ENCODE measurements around the gene RUSC1.

The RUSC1 gene

DNA sequence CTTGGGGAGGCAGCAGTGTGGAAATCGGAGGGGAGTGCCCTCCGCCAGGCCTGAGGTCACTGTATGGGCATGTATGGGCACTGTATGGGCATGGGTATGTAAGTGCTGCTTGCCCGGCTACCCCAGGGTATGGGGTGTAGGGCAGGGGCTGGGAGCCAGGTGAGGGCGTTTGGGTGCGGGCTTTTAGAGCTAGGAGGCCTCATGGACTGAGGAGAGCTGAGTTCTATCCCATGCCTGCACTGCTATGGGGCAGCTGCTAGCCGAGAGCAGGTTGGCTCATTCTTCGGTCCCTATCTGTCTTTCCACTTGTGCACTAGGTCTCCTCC is 24.8 kb upstream of the RUSC1 start:
- no peak for DNase-seq (ENCODE audit: low spot score)

DNA sequence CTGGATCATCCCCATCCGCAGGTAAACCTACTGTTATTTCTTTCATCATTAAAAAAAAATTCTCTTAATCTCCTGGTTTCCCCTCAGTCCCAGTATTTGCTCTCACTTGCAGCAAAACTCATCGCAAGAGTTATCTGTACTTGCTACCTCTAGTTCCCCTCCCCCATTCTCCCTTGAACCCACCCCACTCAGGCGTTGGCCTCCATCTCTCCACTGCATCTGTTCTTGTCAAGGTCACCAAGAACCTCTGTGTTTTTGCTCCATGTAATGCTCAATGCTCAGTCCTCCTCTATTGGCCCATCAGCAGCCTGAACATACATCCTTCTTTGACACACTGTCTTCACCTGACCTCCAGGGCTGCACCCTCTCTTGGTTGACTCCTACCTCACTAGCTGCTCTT is 24.0 kb upstream of the RUSC1 start:
- no peak for DNase-seq (ENCODE audit: low spot score)

DNA sequence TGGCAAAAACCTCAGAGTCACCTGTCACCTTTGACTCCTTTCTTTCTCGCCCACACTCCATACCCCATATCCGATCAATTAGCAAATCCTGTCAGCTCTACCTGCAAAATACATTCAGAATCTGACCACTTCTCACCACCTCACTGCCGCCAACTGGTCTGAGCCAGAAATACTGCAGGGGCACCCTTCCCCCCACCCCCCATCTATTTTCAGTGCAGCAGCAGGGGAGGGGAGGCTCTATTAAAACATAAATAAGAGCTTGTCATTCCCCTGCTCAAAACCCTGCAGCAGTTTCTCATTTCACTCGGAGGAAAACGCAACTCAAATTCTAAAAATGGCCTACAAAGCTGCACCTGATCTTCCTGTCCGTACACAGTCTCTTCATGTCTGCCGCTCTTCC is 23.3 kb upstream of the RUSC1 start:
- DNase-seq (ENCODE audit: low spot score): no peak

DNA sequence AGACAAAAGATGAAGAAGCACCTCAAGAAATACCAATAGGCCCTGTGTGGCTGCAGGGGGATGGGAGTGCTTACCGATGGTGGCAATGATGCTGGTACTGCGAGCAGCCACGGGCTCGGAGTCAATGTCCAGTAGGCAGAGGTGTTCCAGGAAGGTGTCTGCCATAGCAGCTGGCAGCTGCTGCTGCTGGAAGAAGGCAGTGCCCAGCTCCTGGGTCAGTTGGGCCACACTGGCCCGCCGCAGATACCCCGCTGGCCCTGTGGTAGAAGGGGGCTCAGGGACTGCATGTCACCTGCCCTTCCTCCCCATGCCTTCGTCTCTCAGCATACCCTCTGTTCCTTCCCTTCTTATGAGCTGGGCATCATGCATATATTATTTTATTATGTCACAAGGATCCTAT is 20.7 kb upstream of the RUSC1 start:
- no peak for DNase-seq (ENCODE audit: low spot score)

DNA sequence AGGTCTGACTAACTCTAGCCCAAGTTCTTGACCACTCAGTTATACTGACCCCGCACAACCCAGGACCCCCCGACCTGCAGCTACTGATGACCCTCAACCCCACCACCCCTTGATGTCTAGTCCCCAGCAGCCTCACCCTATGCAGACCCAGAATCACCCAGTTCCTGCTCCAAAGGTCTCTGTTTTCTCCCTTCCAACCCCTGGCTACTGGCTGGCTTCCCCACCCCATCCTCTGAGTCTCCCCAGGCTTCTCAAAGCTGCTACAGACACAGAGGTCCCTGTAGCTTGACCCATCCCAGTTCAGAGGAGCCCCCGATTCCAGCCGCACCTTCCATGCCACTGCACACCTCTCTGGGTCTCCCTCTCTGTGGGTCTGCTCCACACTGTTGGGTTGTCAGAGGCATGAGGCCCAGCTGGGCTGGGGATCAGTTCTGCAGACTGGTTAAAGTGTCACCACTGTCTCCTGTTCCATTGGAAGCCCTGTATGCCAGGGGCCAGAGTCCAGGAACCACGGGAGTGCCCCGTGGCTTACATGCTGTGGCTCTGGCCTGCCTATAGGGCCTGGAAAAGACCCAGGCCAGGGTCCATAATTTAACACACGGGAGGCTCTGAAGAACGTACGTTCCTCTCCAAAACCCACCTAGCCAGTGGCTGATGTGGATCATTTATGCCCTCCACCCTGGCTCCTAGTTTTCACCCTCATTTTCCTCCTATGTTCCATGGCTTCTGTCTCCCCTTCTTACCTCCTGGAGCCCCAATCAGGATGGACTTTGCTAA is 20.0 kb upstream of the RUSC1 start:
- no peak for DNase-seq (ENCODE audit: low spot score)

DNA sequence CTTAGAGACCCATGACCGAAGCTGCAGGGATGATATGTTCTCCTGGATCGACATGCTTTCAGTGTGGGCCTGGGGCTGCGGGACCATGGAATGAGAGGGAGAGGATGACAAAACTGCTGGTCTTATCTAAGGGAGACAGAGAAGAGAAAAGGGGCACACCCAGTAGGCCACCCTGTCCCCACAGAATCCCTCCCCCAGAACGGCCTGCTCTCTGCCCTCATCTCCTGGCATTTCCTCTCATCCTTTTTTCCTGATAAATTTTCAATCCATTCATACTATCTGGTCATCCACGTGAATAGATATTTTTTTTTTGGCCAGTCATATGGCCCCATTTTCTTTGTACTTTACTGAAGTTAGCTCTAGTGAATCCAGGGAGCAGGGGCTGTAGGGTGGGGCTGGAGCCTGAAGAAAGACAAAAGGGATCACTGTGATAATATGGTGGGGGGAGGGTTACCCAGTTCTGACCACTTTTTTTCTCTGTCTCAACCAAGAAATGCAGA is 19.3 kb upstream of the RUSC1 start, which contains the start of gene PKLR:
Gene PKLR, minus strand, starts transcription at position 97 of the 500 bp plus-strand sequence. Its CDS starts 43 bp downstream, at position 54.
- no peak for DNase-seq (ENCODE audit: low spot score)

DNA sequence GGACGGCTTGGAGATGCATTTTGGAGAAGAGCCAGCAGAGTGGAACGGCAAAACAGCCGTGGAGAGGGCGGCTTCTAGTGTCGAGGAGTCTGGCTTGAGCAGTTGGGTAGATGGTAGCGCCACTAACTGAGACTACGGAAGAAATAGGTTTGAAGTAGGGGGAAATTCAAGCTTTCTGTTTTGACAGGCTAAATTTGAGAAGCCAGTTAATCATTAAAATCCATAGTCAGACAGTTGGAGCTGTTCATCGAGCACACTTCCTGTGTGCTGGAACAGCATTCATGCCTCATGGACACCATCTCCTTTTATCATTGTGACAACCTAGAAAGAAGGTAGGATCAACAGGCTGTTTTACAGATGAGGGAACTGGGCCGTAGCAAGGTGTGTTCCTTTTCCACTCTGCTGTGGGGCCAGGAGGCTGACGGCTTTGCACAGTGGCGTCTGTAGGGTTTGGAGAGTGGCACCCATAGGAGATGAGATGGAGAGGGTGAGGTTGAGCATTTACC is 16.1 kb upstream of the RUSC1 start:
- no peak for DNase-seq (ENCODE audit: low spot score)

DNA sequence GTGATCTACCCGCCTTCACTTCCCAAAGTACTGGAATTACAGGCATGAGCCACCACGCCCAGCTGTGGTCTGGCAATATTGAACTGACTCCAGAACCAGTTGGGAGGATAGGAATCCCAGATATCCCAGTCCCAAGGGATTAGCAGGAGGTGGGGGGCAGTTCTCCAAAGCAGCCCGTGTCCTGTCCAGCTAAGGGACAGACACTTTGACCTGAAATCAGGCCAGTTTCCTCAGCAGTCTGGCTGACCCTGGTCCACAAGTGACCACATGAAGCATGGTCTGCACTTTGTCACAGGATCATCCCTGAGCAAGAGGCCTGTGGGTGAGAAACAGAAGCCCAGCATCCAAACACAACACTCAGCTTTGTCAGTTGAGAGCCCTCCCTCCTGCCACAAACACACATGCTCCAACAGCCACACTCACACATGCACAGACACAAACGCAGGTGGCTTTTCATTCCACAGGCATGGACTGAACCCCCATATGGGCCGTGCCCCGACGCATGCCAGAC is 14.8 kb upstream of the RUSC1 start:
- DNase-seq (ENCODE audit: low spot score): no peak

DNA sequence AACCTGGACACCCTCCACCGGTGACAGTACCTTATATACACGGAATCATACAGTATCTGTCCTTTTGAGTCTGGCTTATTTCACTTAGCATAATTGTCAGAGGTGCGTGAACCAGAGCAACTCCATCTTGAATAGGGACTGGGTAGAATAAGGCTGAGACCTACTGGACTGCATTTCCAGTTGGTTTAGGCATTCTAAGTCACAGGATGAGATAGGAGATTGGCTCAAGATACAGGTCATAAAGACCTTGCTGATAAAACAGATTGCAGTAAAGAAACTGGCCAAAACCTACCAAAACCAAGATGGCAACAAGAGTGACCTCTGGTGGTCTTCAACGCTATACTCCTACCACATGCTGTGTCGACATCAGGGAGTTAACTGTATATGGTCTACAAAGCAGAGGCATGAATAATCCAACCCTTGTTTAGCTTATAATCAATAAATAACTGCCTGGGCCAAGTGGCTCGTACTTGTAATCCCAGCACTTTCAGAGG is 13.4 kb upstream of the RUSC1 start:
- peak; percentile 61 for DNase-seq (ENCODE audit: low spot score)

DNA sequence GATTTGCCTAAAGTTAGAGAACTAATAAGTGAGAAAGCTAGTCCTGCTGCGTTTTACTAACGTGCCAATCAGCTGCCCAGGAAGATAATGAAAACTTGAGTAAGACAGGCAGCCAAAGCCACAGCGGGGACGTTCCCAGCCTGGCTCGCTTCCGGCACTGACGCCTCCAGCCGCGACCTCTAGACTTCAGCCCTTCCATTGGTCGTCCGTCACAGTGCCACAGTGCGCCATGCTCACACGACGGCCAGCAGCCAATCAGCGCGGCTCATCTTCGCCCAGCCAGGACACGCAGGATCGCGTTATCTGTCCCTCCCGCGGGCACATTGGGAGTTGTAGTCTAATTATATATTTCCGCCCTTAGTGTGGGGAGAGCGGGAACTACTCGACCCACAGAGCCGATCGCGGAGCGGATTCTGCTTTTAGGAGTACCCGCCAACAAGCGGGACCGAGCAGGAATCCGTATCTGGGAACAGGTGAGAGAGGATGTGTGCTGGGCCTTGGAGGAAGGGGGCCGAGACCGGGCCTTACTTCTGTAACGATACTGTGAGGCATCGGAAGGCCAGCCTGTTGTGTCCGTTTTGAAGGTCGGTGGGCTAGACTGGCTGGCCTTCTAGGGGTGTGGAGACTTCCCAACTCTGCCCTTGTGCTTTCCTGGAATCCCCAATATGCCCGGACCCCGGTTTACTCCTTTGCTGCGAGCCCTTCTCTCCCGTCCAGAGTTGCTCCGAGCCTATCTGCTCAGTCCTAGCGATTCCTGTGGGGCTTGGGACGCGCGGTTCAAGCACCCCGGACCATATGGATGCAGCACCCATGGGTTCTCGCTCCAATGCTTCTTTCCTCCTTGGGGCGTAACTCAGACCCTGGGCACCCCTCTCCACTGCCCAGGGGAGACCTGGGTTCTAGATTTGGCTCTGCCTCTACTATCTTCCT is 11.9 kb upstream of the RUSC1 start, which contains the start of gene FDPS:
Gene FDPS, plus strand, starts transcription at position 374 of the 930 bp plus-strand sequence. CDS start 924 bp downstream, outside the sequence.
- DNase-seq (ENCODE audit: low spot score): peak; percentile 100

DNA sequence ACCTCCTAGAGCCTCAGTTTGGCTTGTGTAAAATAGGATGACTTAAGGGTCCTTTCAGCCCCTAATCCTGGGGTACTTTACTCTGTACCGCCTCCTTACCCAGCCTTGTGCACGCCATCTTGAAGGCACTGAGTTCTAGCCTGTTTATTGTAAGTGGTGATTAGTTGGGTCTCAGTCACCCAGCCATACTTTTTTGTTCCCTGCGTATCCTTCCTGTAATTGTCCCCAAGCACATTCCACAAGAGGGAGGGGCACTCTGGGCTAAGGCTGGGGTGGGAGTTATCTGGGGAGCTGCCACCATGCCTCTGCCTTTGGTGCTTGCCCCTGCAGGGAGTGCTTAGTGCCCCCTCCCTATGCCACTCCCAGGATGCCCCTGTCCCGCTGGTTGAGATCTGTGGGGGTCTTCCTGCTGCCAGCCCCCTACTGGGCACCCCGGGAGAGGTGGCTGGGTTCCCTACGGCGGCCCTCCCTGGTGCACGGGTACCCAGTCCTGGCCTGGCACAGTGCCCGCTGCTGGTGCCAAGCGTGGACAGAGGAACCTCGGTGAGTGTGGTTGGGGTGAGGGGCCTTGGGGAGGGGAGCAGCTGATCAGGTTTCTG is 11.2 kb upstream of the RUSC1 start:
- DNase-seq (ENCODE audit: low spot score): no peak

DNA sequence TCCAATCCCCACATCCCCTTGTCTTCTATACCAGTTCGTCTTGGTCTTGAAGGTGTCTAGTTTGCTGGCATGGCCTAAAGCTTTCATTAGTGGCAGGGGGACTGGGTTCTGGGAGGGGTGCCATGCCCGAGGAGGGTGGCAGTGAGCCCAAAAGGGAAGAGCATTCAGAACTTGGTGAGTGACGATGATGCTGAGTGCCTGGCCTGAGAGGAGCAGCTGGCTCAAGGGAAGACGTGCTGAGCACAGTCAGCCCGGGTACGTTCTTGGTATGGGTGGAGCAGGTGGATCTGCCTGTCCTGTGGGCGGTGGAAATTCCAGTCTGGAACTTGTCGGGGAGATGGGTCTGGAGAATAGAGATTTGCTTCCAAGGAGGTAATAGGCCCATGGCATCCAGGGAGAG is 7.4 kb upstream of the RUSC1 start:
- no peak for DNase-seq (ENCODE audit: low spot score)

DNA sequence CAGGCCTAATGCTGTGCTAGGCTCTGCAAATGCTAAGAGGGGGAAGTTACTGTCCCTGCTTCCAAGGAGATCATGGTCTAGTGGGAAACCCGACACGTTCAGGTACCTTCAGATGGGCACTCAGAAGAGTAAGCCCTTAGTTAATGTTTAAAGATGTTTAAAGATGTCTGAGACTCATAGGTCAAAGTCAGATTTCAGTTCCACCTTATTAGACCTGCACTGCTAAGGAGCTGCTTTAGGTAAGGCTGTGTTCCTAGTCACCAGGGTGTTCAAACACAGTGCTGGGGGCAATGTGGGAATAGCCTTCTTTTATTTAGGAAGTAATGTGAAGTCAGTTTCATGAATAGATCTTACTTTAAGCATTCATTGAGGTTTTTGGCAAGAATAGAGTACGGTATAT is 3.8 kb upstream of the RUSC1 start:
- no peak for DNase-seq (ENCODE audit: low spot score)

DNA sequence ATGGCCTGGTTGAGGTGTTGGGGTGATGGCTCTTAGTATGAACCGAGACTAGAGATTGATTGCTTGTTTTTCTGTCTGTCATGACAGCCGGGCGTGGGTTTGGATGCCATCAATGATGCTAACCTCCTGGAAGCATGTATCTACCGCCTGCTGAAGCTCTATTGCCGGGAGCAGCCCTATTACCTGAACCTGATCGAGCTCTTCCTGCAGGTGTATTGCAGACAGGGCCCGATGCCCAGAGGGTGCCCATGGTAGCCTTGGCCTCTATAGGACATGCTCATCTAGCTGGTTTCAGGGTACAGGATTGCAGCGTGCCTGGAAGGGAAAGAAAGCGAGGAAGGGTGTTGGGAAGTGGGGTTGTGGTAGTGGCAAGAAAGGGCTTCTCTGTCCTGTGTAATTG is 2.6 kb upstream of the RUSC1 start:
- DNase-seq (ENCODE audit: low spot score): no peak

DNA sequence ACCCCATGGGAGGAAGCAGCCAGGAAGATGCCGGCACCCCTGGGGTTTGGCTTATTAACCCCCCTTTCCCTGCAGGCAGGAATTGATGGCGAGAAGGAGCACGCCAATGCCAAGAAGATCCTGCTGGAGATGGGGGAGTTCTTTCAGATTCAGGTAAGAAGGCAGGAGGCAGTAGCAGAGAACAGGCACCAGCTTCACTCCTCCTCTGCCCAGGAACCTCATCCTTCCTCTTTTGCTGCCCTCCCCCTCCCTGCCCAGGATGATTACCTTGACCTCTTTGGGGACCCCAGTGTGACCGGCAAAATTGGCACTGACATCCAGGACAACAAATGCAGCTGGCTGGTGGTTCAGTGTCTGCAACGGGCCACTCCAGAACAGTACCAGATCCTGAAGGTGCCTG is 1.2 kb upstream of the RUSC1 start:
- DNase-seq (ENCODE audit: low spot score): no peak

DNA sequence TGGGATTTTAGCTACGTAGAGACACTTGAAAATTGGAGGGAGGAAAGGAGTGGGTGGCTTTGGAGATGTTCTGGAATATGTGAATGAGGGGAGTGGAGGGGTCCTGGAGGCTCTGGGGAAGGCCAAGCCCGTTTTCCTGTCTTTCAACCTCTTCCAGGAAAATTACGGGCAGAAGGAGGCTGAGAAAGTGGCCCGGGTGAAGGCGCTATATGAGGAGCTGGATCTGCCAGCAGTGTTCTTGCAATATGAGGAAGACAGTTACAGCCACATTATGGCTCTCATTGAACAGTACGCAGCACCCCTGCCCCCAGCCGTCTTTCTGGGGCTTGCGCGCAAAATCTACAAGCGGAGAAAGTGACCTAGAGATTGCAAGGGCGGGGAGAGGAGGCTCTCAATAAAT is 442 bp upstream of the RUSC1 start:
- DNase-seq (ENCODE audit: low spot score): no peak

DNA sequence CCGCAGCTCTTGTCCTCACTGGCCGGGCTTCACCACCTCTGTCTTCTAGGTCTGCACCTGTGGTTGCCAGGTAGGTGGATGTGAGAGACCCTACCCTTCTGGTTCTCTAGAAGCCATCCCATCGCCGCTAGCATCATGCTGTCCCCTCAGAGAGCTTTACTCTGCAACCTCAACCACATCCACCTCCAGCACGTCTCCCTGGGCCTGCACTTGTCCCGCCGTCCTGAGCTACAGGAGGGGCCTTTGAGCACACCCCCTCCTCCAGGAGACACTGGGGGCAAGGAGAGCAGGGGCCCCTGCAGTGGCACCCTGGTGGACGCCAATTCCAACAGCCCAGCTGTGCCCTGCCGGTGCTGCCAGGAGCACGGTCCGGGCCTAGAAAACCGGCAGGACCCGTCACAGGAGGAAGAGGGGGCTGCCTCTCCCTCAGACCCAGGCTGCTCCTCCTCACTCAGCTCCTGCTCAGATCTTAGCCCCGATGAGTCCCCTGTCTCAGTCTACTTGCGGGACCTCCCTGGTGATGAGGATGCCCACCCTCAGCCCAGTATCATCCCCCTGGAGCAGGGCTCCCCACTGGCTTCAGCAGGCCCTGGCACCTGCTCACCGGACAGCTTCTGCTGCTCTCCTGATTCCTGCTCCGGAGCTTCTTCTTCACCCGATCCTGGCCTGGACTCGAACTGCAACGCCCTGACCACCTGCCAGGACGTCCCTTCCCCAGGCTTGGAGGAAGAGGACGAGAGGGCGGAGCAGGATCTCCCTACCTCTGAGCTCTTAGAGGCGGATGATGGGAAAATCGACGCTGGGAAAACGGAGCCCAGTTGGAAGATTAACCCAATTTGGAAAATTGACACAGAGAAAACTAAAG is 1.2 kb downstream of the RUSC1 start:
- peak; percentile 57 for DNase-seq (ENCODE audit: low spot score)

DNA sequence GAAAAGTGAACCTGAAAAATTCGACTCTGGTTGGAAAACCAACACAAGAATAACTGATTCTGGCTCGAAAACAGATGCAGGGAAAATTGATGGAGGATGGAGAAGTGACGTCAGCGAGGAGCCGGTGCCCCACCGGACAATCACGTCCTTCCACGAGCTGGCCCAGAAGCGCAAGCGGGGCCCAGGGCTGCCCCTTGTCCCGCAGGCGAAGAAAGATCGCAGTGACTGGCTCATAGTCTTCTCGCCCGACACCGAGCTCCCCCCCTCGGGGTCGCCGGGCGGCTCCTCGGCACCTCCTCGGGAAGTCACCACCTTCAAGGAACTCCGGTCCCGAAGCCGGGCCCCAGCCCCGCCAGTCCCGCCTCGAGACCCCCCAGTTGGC is 1.9 kb downstream of the RUSC1 start:
- peak; percentile 50 for DNase-seq (ENCODE audit: low spot score)

DNA sequence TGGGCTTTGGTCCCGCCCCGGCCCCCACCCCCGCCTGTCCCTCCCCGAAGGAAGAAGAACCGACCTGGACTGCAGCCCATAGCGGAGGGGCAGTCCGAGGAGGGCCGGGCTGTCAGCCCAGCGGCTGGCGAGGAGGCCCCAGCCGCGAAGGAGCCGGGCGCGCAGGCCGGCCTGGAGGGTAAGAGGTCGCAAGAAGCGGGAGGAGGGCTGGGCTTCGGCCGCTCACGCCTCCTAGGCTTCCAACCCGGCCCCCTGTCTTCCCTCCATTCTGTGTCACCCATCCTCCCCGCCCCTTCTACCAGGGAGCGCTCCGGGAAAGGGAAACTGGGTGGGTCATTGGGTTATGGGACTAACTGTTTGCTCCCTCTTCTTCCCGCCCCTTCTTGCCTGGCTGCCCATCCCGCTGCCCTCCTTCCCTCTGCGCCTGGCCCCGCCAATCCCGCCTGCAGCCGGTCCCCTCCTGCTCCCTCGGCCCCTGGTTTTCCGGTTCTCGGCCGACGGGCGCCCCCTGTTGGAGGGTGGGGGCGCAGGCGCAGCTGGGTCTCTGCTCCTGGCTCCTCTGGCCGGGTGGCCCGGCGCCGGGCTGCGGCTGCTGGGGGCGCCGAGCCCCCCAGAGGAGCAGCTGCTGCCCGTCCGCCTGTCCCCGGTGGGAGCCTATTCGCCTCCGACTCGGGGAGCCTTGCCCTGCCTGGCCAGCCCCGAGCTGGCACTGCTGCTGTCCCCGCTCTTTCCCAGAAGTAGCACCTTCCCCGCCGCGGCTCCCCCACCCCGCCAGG is 2.4 kb downstream of the RUSC1 start:
- peak; percentile 91 for DNase-seq (ENCODE audit: low spot score)

DNA sequence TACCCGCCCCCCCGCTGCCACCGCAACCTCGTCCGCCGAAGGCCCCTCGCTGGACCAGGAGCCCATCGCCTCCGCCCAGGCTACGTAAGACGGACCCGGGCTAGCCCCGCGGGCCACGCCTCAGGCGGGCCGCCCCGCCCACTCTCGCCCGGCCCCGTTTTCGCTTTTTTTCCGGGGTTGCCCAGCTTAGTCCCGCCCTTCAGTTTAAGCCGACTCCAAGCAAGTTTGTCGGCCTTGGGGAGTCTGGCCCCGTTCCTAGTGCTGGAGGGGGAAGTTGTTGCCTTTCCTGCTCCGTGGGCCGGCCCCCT is 3.0 kb downstream of the RUSC1 start:
- peak; percentile 75 for DNase-seq (ENCODE audit: low spot score)

Data from cerebellar cortex (tissue), 1 donor.